Colonic mucosa (tissue), 4 donors: Measurements from ENCODE around the gene MAD1L1. TPM values are rescaled to one million over a fixed set of nuclear protein-coding genes. Genes with fewer than 3 reads are reported as not detected.

Experiments
- DNase-seq: peaks from one replicate; pipeline ENCODE4 v3.0.0-alpha.2; 2020
- H3K27ac ChIP-seq: fragments of 200-600 bp; one replicate; pipeline ENCODE4 v1.8.0; 2021
- H3K27me3 ChIP-seq: fragments of 200-600 bp; one replicate; pipeline ENCODE4 v1.8.0; 2021
- H3K36me3 ChIP-seq: fragments of 200-600 bp; one replicate; pipeline ENCODE4 v1.8.0; 2021
- H3K4me1 ChIP-seq: fragments of 200-600 bp; one replicate; pipeline ENCODE4 v1.8.0; 2021; ENCODE audit warnings: mild to moderate bottlenecking
- H3K4me3 ChIP-seq: fragments of 200-600 bp; one replicate; pipeline ENCODE4 v1.8.0; 2021
- H3K9ac ChIP-seq, 2 donors: one replicate each; pipeline ENCODE4 v1.7.0; 2013; ENCODE audit warnings: control low read depth in 2 of 2, low read depth in 2 of 2, low read length in 2 of 2
- H3K9me3 ChIP-seq: fragments of 200-600 bp; one replicate; pipeline ENCODE4 v1.8.0; 2021
- intact Hi-C: fragments of 100-400 bp; cut with DNase I; formaldehyde crosslinking; loops from one replicate; pipeline ENCODE4 v1.14.1; 2022
- total RNA-seq, 2 donors: library from RNA; stranded (reverse); fragmentation: NEBNext Ultra II Directional in 1 of 2; extraction: Animal tissue kit (Norgen Biotek cat#: 25700) in 1 of 2; gene quantifications; one replicate each; pipeline ENCODE4 v1.2.1, GENCODE V29; 2021
- TF ChIP-seq, protein P1 (sequence below): fragments of 200-600 bp; IDR thresholded peaks from one replicate; pipeline ENCODE4 v1.8.0; 2022; ENCODE audit warnings: antibody characterized with exemption, mild to moderate bottlenecking
- donor health status: healthy.
- donor health status: DM: no; HTN: no; CAD: no.
- donor health status: DM: no; HTN: no; CAD: no.

Gene MAD1L1
- total RNA-seq, 2 donors from 2014 or later, result 18.2 to 47.0 TPM

DNA sequence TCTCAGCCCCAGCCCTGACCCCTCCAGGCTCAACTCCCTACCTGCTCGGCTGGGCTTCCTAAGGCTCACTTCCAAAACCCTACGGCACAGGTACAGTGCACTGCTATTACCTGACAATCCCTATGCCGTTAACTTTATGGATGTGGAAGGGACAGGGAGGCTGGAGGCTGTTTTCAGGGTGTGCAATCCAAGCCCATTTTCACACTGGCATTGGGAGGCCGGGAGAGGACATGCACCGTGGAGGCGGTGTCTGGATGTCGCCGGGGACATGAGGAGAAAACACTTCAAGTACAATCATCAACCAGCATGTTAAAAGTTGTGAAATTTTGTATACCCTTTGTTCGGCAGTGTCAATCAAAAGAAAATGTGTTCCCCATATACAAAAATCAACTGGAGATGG is 80.1 kb downstream of the MAD1L1 start:
- no peaks in the 10 kb centered on the region for H3K27me3 ChIP-seq
- no peaks in the 10 kb centered on the region for H3K9me3 ChIP-seq
- H3K4me1 ChIP-seq, result no peaks in the 10 kb centered on the region
- H3K4me3 ChIP-seq, result no peak overlapping the region
- H3K36me3 ChIP-seq, result no peaks in the 10 kb centered on the region
- no peak overlapping the region for H3K9ac ChIP-seq
- H3K27ac ChIP-seq, result no peak overlapping the region
- TF ChIP-seq, protein P1, sequence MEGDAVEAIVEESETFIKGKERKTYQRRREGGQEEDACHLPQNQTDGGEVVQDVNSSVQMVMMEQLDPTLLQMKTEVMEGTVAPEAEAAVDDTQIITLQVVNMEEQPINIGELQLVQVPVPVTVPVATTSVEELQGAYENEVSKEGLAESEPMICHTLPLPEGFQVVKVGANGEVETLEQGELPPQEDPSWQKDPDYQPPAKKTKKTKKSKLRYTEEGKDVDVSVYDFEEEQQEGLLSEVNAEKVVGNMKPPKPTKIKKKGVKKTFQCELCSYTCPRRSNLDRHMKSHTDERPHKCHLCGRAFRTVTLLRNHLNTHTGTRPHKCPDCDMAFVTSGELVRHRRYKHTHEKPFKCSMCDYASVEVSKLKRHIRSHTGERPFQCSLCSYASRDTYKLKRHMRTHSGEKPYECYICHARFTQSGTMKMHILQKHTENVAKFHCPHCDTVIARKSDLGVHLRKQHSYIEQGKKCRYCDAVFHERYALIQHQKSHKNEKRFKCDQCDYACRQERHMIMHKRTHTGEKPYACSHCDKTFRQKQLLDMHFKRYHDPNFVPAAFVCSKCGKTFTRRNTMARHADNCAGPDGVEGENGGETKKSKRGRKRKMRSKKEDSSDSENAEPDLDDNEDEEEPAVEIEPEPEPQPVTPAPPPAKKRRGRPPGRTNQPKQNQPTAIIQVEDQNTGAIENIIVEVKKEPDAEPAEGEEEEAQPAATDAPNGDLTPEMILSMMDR, result no peak
- no peak for DNase-seq
- intact Hi-C loops, result no loop called here

DNA sequence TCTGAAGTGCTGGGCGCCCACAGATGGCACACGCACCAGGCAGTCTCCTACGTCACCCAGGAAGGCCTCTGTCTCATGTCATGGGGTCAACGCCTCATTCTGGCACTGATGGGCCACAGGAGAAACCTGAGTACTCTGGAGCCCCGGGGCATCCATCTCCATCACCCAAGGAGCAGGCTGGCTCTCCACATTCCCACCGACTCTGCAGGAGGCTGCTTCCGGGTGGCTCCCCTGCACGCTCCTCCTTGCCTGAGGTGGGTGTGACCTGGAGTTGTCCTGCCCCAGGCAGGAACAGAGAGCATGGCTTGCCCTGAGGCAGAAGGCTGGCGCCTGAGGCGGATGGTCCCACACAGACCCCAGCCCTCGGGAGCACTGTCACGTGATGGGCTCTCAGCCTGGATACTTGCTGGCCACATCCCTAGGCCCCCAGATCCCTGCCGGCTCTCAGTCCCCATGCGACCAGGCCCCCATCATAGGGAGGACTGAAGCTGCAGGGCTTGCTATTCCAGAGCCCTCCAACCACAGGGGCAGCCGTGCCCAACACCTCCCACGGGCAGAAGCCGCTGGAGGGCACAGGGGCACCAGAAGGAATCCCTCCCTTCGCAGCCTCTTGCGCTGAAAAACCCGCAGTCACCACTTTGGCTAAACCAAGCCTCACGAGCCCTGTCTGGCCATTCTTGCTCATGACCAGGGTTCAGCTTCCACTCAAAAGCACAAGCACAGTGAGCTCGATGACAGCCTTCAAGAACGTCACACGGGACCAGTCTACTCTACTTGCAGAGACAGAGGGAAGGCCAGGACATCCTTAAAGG is 80.7 kb downstream of the MAD1L1 start:
- no peaks in the 10 kb centered on the region for H3K9me3 ChIP-seq
- no peak for DNase-seq
- intact Hi-C loops, result no loop called here
- H3K4me1 ChIP-seq, result no peaks in the 10 kb centered on the region
- no peak overlapping the region for H3K9ac ChIP-seq
- TF ChIP-seq, protein P1, result no peak
- H3K27ac ChIP-seq, result no peak overlapping the region
- no peaks in the 10 kb centered on the region for H3K36me3 ChIP-seq
- no peak overlapping the region for H3K4me3 ChIP-seq
- H3K27me3 ChIP-seq, result no peaks in the 10 kb centered on the region

DNA sequence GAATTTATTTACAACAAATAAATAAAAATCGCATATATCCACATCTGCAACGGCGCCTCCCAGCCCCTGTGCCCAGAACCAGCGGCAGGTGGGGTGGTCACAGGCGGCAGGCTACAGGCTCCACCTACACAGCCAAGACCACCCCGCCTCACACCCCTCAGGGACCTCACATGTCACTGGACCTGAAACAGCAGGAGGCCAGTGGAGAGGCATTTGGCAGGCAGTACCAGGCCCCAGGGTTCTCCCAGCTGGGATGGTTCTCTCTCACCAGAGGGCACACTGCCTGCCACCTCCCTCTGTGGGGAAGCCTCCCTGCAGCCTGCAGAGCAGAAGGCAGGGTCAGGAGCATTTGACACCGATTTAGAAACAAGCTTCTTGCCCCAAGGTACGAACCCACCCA is 81.5 kb downstream of the MAD1L1 start:
- no peak overlapping the region for H3K27ac ChIP-seq
- intact Hi-C loops, result no loop called here
- no peaks in the 10 kb centered on the region for H3K4me1 ChIP-seq
- TF ChIP-seq, protein P1, result no peak
- H3K4me3 ChIP-seq, result no peak overlapping the region
- H3K36me3 ChIP-seq, result no peaks in the 10 kb centered on the region
- H3K9me3 ChIP-seq, result no peaks in the 10 kb centered on the region
- no peak overlapping the region for H3K9ac ChIP-seq
- H3K27me3 ChIP-seq, result no peaks in the 10 kb centered on the region
- DNase-seq, result no peak

DNA sequence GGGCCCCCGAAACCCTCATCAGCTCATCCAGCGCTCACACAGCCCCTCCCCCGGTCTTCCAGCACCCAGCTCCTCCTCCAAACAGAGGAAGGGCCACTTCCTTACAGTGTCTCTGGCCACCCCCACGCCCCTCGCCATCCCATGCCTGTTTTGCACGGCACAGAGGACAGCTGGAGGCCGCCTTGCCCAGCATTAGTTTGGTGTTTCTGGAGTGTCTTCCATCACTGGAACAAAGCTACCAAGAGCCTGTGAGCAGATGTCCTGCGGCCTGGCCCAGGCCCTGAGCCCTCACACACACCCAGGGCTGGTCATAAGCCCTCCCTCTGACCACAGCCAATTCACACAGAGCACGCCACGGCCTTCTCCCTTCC is 82.3 kb downstream of the MAD1L1 start:
- H3K4me3 ChIP-seq, result no peak overlapping the region
- intact Hi-C loops, result no loop called here
- H3K27me3 ChIP-seq, result no peaks in the 10 kb centered on the region
- H3K27ac ChIP-seq, result no peak overlapping the region
- H3K9ac ChIP-seq, result no peak overlapping the region
- no peaks in the 10 kb centered on the region for H3K4me1 ChIP-seq
- H3K9me3 ChIP-seq, result no peaks in the 10 kb centered on the region
- no peak for DNase-seq
- TF ChIP-seq, protein P1, result no peak
- no peaks in the 10 kb centered on the region for H3K36me3 ChIP-seq

DNA sequence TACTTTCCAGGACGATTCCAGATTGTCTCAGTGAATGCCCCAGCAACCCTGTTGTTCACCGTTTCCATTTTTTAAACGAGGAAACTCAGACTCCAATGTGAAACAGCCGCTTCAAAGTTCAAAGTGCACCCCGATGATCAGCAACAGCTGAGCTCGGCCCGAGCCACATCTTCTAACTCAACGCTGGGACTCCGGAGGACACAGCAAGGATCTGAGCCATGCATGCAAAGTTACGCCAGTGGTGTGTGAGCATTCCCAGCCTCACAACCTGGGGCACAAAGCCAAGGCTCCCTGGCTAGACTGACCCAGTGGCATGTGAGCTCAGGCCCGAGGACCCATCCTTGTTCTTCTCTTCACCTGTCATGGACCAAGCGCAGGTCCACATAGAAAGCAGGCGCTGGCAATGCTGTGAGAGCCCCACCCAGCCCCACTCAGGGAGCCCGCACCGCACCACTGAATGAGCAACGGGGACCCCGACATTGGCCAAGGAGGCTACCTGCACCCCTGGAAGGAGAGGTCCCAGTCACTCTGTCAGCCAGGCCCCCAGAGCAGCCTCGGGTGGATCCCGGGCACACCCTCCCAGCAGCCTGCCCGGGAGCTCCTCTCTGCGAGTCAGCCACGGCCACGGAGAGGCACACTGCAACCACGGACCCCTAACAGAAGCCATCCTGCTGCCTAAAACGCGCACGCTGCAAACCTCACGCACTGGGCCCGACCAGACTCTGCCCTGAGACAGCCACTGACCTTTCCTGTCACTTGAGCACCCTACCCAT is 82.9 kb downstream of the MAD1L1 start:
- Histone ChIP-seq H3K9me3 (no peaks in the 10 kb centered on the region), H3K27me3 (no peaks in the 10 kb centered on the region), H3K36me3 (no peaks in the 10 kb centered on the region), H3K27ac (no peak overlapping the region), H3K4me1 (no peaks in the 10 kb centered on the region), H3K4me3 (no peak overlapping the region), H3K9ac (no peak overlapping the region)
- TF ChIP-seq, protein P1, result no peak
- intact Hi-C loops, result no loop called here
- no peak for DNase-seq
